HepG2 (cell line): ENCODE data around the gene RAB11FIP5. TPM values are rescaled to one million over a fixed set of nuclear protein-coding genes. Genes with fewer than 3 reads are reported as not detected.

ENCODE experiments used
- EED ChIP-seq: sonication (generic); formaldehyde crosslinking; IDR thresholded peaks from 2 replicates; pipeline ENCODE4 v1.5.0; 2020; ENCODE audit warnings: mild to moderate bottlenecking, missing genetic modification reagents
- GABPB1 ChIP-seq: IDR thresholded peaks from 2 replicates; pipeline ENCODE4 v1.6.1; 2016; ENCODE audit warnings: mild to moderate bottlenecking, missing genetic modification reagents, moderate library complexity, missing compliant biosample characterization
- KLF12 ChIP-seq: sonication (generic); formaldehyde crosslinking; IDR thresholded peaks from 2 replicates; pipeline ENCODE4 v1.4.0; 2020; ENCODE audit warnings: missing genetic modification reagents, borderline replicate concordance
- SNRNP70 ChIP-seq: fragments of 200-400 bp; formaldehyde crosslinking; IDR thresholded peaks from 2 replicates; pipeline ENCODE4 v1.6.1; 2017; ENCODE audit warnings: mild to moderate bottlenecking, low read depth, low read length, moderate library complexity
- U2AF2 ChIP-seq: fragments of 200-400 bp; formaldehyde crosslinking; IDR thresholded peaks from 2 replicates; pipeline ENCODE4 v1.6.1; 2017; ENCODE audit warnings: low read depth, mild to moderate bottlenecking, low read length
- ZC3H13 ChIP-seq: sonication (generic); formaldehyde crosslinking; IDR thresholded peaks from 2 replicates; pipeline ENCODE4 v1.8.1; 2023; ENCODE audit warnings: mild to moderate bottlenecking, missing genetic modification reagents, moderate library complexity
- ZFP1 ChIP-seq: IDR thresholded peaks from 2 replicates; pipeline ENCODE4 v1.6.1; 2016
- ZNF335 ChIP-seq: sonication (generic); formaldehyde crosslinking; IDR thresholded peaks from 2 replicates; pipeline ENCODE4 v1.4.0; 2020; ENCODE audit warnings: missing genetic modification reagents
- ZNF703 ChIP-seq: sonication (generic); formaldehyde crosslinking; IDR thresholded peaks from 2 replicates; pipeline ENCODE4 v1.5.1; 2020; ENCODE audit warnings: missing genetic modification reagents, mild to moderate bottlenecking, moderate library complexity, borderline replicate concordance
- ZNF775 ChIP-seq: sonication (generic); formaldehyde crosslinking; IDR thresholded peaks from 2 replicates; pipeline ENCODE4 v1.4.0; 2020; ENCODE audit warnings: missing genetic modification reagents, mild to moderate bottlenecking, moderate library complexity, borderline replicate concordance
- ZNF782 ChIP-seq: sonication (generic); formaldehyde crosslinking; IDR thresholded peaks from 2 replicates; pipeline ENCODE4 v1.4.0; 2020; ENCODE audit warnings: missing genetic modification reagents, mild to moderate bottlenecking, borderline replicate concordance
- polyA plus RNA-seq, 8 experiments: library from polyadenylated mRNA; depleted of rRNA in 3 of 8; stranded (reverse) in 7 of 8; unstranded in 1 of 8; fragments of >200 nt; fragmentation: Illumina TruSeq in 4 of 8; extraction: Trizol in 4 of 8; gene quantifications; 2 replicates each; pipeline versions ENCODE4 v1.2.1 to v1.2.3, GENCODE V29; 2011 to 2016; ENCODE audit warnings: low read depth in 4 of 8, missing spikeins in 1 of 8, mixed read lengths in 1 of 8; ENCODE audit not compliant: insufficient read depth in 1 of 8
- total RNA-seq, 5 experiments: library from RNA; depleted of rRNA; stranded (reverse); fragments of >200 nt; fragmentation: Illumina TruSeq; extraction: Trizol; gene quantifications; 2 replicates each; pipeline ENCODE4 v1.2.3, GENCODE V29; 2016; ENCODE audit warnings: low read depth in 1 of 5
- TF ChIP-seq, protein P1 (sequence below): sonication (generic); formaldehyde crosslinking; IDR thresholded peaks from 2 replicates; pipeline ENCODE4 v1.4.0; 2020; ENCODE audit warnings: mild to moderate bottlenecking, missing genetic modification reagents
- TF ChIP-seq, protein P2 (sequence below): sonication (generic); formaldehyde crosslinking; IDR thresholded peaks from 2 replicates; pipeline ENCODE4 v1.9.0; 2021; ENCODE audit warnings: missing genetic modification reagents, mild to moderate bottlenecking, borderline replicate concordance
- TF ChIP-seq, protein P3 (sequence below): sonication (generic); formaldehyde crosslinking; IDR thresholded peaks from 2 replicates; pipeline ENCODE4 v1.8.0; 2022; ENCODE audit warnings: missing genetic modification reagents, low read depth, mild to moderate bottlenecking, borderline replicate concordance
- TF ChIP-seq, protein P4 (sequence below): sonication (generic); formaldehyde crosslinking; IDR thresholded peaks from 2 replicates; pipeline ENCODE4 v1.4.0; 2020; ENCODE audit warnings: mild to moderate bottlenecking, missing genetic modification reagents, borderline replicate concordance

The RAB11FIP5 gene
- total and polyA plus RNA-seq, 2 of the 13 experiments (the other 11 are each of a cell fraction or from before 2014, with no cell fraction given) = 9.4 to 22.9 TPM

DNA sequence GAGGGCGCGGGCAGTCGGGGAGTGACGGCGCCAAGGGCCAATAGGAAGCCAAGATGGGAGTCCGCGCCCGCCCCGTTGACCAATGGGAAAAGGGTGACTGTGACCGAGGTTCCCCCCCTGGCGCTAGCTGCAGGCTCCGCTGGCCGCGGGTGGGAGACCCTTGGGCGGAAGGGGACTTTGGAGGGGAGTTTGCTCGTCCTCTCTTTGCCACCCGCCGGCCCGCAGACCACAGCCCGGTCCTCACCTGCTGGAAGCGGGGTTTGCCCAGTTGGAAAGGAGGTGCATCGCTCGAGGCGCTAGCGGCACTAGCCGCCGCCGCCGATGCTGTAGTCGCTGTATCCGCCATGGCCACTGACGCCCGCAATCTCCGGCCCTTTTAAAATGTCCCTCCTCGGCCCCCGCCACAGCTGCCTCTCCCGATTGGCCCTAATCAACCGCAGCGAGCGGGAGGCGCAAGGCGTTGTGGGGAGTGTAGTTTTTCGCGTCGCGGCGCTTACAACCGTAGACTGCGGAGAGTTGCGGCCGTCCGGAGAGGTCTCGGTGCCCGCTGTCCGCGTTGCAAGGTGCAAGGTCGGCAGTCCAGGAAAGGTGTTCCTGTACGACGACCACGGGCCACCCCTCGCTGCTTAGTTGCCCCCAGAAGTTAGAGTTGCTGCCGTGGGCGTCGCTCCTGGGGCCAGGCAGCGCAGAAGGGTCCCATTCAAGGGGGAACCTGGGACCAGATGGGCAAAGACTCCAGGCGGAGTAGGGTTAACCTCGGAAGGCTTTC is 41.2 kb downstream of the RAB11FIP5 start, which contains the start of gene SFXN5 (continued):
- TF ChIP-seq, protein P1, sequence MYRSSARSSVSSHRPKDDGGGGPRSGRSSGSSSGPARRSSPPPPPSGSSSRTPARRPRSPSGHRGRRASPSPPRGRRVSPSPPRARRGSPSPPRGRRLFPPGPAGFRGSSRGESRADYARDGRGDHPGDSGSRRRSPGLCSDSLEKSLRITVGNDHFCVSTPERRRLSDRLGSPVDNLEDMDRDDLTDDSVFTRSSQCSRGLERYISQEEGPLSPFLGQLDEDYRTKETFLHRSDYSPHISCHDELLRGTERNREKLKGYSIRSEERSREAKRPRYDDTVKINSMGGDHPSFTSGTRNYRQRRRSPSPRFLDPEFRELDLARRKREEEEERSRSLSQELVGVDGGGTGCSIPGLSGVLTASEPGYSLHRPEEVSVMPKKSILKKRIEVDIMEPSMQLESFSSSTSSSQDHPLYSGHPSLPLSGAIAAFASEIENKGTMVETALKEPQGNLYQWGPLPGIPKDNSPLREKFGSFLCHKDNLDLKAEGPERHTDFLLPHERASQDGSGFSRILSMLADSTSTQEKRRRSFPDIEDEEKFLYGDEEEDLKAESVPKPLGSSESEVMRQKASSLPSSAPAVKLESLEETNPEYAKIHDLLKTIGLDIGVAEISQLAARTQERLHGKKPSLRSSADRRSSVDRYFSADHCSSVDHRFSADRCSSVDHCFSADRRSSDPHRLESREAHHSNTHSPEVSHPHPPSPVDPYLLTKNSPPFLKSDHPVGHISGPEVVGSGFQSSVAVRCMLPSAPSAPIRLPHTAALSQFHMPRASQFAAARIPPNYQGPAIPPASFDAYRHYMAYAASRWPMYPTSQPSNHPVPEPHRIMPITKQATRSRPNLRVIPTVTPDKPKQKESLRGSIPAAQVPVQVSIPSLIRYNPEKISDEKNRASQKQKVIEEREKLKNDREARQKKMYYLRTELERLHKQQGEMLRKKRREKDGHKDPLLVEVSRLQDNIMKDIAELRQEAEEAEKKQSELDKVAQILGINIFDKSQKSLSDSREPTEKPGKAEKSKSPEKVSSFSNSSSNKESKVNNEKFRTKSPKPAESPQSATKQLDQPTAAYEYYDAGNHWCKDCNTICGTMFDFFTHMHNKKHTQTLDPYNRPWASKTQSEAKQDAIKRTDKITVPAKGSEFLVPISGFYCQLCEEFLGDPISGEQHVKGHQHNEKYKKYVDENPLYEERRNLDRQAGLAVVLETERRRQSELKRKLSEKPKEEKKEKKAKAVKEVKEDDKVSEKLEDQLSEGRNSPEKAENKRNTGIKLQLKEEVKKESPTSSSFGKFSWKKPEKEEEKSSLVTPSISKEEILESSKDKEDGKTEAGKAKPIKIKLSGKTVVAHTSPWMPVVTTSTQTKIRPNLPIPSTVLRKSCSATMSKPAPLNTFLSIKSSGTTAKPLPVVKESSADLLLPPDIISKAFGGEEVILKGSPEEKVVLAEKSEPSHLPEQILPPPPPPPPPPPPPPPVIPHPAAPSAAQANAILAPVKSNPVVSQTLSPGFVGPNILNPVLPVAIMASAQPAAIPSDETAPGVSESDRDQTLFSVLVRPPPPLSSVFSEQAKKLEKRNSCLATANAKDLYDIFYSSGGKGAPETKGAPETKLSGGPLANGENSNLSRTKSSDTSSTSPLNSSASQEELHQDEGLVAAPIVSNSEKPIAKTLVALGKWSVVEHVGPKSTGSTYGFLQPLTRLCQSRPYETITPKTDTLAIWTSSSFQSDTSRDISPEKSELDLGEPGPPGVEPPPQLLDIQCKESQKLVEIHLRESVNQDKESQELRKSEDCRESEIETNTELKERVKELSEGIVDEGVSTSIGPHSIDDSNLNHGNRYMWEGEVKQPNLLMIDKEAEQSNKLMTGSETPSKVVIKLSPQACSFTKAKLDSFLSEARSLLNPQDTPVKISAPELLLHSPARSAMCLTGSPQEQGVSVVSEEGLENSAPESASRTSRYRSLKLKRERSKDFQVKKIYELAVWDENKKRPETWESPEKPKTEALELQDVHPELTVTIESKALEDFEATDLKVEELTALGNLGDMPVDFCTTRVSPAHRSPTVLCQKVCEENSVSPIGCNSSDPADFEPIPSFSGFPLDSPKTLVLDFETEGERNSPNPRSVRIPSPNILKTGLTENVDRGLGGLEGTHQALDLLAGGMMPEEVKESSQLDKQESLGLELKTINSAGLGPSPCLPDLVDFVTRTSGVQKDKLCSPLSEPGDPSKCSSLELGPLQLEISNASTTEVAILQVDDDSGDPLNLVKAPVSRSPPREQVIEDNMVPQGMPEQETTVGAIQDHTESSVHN = no peak
- TF ChIP-seq ZNF703 (CRISPR knock-in tag) (no peak; the same call in 1 of the 2 replicates), ZNF775 (CRISPR knock-in tag) (no peak), ZC3H13 (CRISPR knock-in tag) (peak; percentile 74), KLF12 (CRISPR knock-in tag) (no peak), GABPB1 (peak; percentile 88), ZNF782 (no peak), SNRNP70 (no peak), U2AF2 (no peak), EED (CRISPR knock-in tag) (peak; percentile 91), ZNF335 (CRISPR knock-in tag) (peak; percentile 83), ZFP1 (CRISPR knock-in tag) (no peak; the same call in 1 of the 2 replicates)
- TF ChIP-seq, protein P2, sequence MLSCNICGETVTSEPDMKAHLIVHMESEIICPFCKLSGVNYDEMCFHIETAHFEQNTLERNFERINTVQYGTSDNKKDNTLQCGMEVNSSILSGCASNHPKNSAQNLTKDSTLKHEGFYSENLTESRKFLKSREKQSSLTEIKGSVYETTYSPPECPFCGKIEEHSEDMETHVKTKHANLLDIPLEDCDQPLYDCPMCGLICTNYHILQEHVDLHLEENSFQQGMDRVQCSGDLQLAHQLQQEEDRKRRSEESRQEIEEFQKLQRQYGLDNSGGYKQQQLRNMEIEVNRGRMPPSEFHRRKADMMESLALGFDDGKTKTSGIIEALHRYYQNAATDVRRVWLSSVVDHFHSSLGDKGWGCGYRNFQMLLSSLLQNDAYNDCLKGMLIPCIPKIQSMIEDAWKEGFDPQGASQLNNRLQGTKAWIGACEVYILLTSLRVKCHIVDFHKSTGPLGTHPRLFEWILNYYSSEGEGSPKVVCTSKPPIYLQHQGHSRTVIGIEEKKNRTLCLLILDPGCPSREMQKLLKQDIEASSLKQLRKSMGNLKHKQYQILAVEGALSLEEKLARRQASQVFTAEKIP (CRISPR knock-in tag) = no peak
- TF ChIP-seq, protein P3, sequence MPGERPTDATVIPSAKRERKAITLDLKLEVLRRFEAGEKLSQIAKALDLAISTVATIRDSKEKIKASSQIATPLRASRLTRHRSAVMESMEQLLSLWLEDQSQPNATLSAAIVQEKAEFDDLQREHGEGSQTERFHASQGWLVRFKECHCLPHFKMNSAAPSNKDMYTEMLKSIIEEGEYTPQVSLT (CRISPR knock-in tag) = no peak
- TF ChIP-seq, protein P4, sequence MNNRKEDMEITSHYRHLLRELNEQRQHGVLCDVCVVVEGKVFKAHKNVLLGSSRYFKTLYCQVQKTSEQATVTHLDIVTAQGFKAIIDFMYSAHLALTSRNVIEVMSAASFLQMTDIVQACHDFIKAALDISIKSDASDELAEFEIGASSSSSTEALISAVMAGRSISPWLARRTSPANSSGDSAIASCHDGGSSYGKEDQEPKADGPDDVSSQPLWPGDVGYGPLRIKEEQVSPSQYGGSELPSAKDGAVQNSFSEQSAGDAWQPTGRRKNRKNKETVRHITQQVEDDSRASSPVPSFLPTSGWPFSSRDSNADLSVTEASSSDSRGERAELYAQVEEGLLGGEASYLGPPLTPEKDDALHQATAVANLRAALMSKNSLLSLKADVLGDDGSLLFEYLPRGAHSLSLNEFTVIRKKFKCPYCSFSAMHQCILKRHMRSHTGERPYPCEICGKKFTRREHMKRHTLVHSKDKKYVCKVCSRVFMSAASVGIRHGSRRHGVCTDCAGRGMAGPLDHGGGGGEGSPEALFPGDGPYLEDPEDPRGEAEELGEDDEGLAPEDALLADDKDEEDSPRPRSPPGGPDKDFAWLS (CRISPR knock-in tag) = 0 out of 2 replicates have a peak, but pooled peaks have one; percentile 78
